MV-4-11 (cell line): ENCODE measurements around the gene DGKQ.
"Not testable (repeated sequence)": the region's sequence is repeated elsewhere in the genome, so short reads cannot be mapped to it uniquely, and the experiment has no call there.

ENCODE experiments used
- DNase-seq: peaks from one replicate; lab custom pipeline; 2025; lab: John Stamatoyannopoulos, UW

Gene DGKQ

GRCh38 chr4:921830-922331 lies 51.5 kb downstream of the DGKQ start:
- DNase-seq, result no peak

- not testable (repeated sequence) for DNase-seq
Observed at GRCh38 chr4:919004-919680, 54.2 kb downstream of the DGKQ start.

GRCh38 chr4:918591-918990 lies 54.8 kb downstream of the DGKQ start:
- DNase-seq, result peak; percentile 9

- no peak for DNase-seq
Observed at GRCh38 chr4:917992-918391, 55.4 kb downstream of the DGKQ start.

DNA sequence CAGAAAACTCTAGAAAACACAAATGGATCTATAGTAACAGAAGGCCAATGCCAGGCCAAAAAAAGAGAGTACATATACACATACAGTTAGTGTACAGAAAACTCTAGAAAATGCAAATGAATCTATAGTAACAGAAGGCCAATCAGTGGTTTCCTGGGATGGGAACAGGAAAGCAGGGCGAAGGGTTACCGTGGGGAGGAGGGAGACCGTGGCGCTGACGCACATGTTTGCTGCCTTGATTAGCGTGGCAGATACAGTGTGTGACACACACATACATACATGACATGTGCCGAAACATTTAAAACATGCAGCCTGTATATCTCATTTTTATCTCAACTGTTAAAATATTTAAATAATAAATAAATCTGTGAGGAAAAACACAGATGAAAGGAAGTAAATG lies 55.9 kb downstream of the DGKQ start:
- no peak for DNase-seq

DNA sequence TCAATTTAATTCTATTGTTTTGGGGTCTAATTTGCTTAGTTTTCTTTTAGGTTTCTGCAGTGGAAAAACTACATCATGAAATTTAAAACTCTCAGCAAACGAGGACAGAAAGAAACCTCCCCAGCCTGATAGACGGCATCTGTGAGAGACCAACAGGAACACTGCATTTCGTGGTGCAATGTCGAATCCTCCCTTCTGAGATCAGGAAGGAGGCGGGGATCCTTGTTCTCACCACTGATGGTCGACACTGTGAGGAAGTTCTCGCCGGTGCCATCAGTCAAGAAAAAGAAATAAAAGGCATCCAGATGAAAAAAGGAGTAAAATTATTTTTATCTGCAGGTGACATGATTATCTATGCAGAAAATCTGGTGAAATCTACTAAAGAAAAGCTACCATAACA lies 57.8 kb downstream of the DGKQ start:
- peak; percentile 79 for DNase-seq

DNA sequence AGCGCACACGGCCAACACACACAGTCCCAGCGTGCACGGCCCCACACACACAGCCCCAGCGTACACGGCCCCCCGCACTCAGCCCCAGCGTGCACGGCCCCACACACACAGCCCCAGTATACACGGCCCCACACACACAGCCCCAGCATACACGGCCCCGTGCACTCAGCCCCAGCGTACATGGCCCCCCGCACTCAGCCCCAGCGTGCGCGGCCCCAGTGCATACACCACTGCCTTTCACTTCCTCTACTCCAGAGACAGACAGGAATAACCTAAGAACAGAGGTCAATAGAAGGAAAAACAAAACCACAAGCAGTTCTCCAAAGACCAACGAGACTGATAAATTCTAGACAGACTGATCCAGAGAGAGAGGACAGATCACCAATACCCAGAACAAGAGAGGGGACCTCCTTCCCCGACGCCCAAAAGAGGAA lies 58.3 kb downstream of the DGKQ start:
- peak; percentile 88 for DNase-seq

GRCh38 chr4:914531-914930 lies 58.8 kb downstream of the DGKQ start:
- DNase-seq, result no peak

GRCh38 chr4:913280-913618 lies 60.1 kb downstream of the DGKQ start:
- no peak for DNase-seq

DNA sequence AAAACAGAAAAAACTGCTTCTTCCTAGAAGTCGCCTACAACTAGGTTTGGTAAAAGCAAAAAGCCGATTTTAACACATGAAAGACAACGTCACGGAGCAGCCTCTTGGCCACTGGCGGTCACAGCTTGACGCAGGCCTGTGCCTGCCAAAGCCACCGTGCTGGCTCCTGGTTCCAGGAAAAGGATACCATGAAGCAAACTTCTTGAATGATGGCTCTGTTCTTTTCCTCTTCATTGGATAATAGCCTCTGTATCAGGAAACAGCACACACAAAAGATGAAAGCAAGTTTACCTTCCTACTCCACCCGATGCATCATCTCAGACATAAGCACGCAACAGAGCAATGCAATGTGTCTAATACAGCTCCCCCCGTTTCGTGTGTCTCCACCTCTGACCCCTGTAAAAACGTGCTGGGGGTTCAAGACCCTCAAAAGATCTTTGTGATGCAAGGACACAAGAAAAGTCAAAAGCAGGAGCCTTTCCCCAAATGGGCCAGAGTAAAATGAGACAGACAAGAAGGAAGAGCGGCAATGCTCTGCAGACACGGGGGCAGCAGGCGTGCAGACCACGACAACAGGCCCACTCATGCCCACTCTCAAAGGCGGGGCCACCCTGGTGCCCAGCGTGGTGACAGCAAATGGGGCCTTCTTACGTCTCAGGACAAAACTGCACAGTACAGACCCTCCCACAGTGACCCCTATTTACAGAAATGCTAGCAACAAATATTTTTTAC lies 60.7 kb downstream of the DGKQ start:
- no peak for DNase-seq

GRCh38 chr4:911871-912490 lies 61.4 kb downstream of the DGKQ start:
- DNase-seq, result no peak

GRCh38 chr4:911221-911751 lies 62.1 kb downstream of the DGKQ start:
- DNase-seq, result no peak

- DNase-seq, result no peak
Observed at GRCh38 chr4:910366-911091, 62.8 kb downstream of the DGKQ start.

- DNase-seq, result no peak
Observed at GRCh38 chr4:909821-910220, 63.5 kb downstream of the DGKQ start.

GRCh38 chr4:909131-909571 lies 64.2 kb downstream of the DGKQ start:
- DNase-seq, result no peak
